Stimulated activated CD8-positive, alpha-beta memory T cell treated with anti-CD3 and anti-CD28 coated beads, Interleukin-2, amount 100 ng/mL, for 1 hour (primary cell): ENCODE data around the gene ABLIM1.

Experiments used
- DNase-seq, 2 donors: peaks; one replicate each; pipeline ENCODE4 v3.0.0-alpha.2; 2020; ENCODE audit warnings: low read depth in 2 of 2

ABLIM1 gene

GRCh38 chr10:114623661-114624294, 34.3 kb downstream of the ABLIM1 start:
- DNase-seq, result no peak

GRCh38 chr10:114623155-114623554, 34.9 kb downstream of the ABLIM1 start:
- no peak for DNase-seq

GRCh38 chr10:114618722-114619121, 39.4 kb downstream of the ABLIM1 start:
- no peak for DNase-seq

GRCh38 chr10:114616516-114616915, 41.6 kb downstream of the ABLIM1 start:
- no peak for DNase-seq

GRCh38 chr10:114616103-114616502, 42.0 kb downstream of the ABLIM1 start:
- DNase-seq, result no peak

GRCh38 chr10:114615600-114616007, 42.5 kb downstream of the ABLIM1 start:
- DNase-seq, result no peak

GRCh38 chr10:114613237-114613979, 44.7 kb downstream of the ABLIM1 start:
- DNase-seq, result no peak

GRCh38 chr10:114611617-114612016, 46.5 kb downstream of the ABLIM1 start:
- DNase-seq, result no peak

- DNase-seq, result no peak
Observed at GRCh38 chr10:114609518-114610426, 48.3 kb downstream of the ABLIM1 start.

- no peak for DNase-seq
Observed at GRCh38 chr10:114607358-114607998, 50.6 kb downstream of the ABLIM1 start.

- DNase-seq, result no peak
Observed at GRCh38 chr10:114605155-114605797, 52.8 kb downstream of the ABLIM1 start.

GRCh38 chr10:114604357-114605130, 53.5 kb downstream of the ABLIM1 start:
- no peak for DNase-seq

- no peak for DNase-seq
Observed at GRCh38 chr10:114603948-114604347, 54.1 kb downstream of the ABLIM1 start.

GRCh38 chr10:114603303-114603702, 54.8 kb downstream of the ABLIM1 start:
- no peak for DNase-seq

GRCh38 chr10:114600057-114600456, 58.0 kb downstream of the ABLIM1 start:
- DNase-seq, result no peak

- DNase-seq, result no peak
Observed at GRCh38 chr10:114596793-114597192, 61.3 kb downstream of the ABLIM1 start.

GRCh38 chr10:114593816-114594468, 64.1 kb downstream of the ABLIM1 start:
- no peak for DNase-seq

GRCh38 chr10:114593240-114593792, 64.8 kb downstream of the ABLIM1 start:
- no peak for DNase-seq

GRCh38 chr10:114590993-114591392, 67.1 kb downstream of the ABLIM1 start:
- DNase-seq, result no peak

GRCh38 chr10:114584419-114584818, 73.7 kb downstream of the ABLIM1 start:
- DNase-seq, result no peak
